A549 (cell line): Measurements from ENCODE around the gene MGAT4D.

ENCODE experiments used
- BHLHE40 ChIP-seq: IDR thresholded peaks from 2 replicates; pipeline ENCODE4 v1.6.1; 2012; ENCODE audit warnings: low read depth, low read length, inconsistent platforms
- CEBPB ChIP-seq, 2 experiments: fragments of >200 bp in 1 of 2; sonication (Bioruptor Twin) in 1 of 2; formaldehyde crosslinking in 1 of 2; IDR thresholded peaks; 2 replicates each; pipeline ENCODE4 v1.6.1; 2012 to 2016
- CHD4 ChIP-seq: fragments of 200-600 bp; sonication (generic); IDR thresholded peaks from 2 replicates; pipeline ENCODE4 v1.6.1; 2016; ENCODE audit warnings: antibody characterized with exemption, mild to moderate bottlenecking, borderline replicate concordance
- HDAC2 ChIP-seq: fragments of 200-600 bp; sonication (generic); IDR thresholded peaks from 2 replicates; pipeline ENCODE4 v1.6.1; 2016
- JUNB ChIP-seq: fragments of >200 bp; sonication (Bioruptor Twin); formaldehyde crosslinking; IDR thresholded peaks from 2 replicates; pipeline ENCODE4 v1.6.1; 2016
- POLR2A ChIP-seq: IDR thresholded peaks from 2 replicates; pipeline ENCODE4 v1.6.1; 2012; ENCODE audit warnings: mild to moderate bottlenecking, low read length
- SREBF2 ChIP-seq: fragments of 450-650 bp; IDR thresholded peaks from 2 replicates; pipeline ENCODE4 v1.6.1; 2014; ENCODE audit warnings: mild to moderate bottlenecking, moderate library complexity
- ZC3H11A ChIP-seq: fragments of 450-650 bp; IDR thresholded peaks from 2 replicates; pipeline ENCODE4 v1.6.1; 2014; ENCODE audit warnings: antibody characterized with exemption, mild to moderate bottlenecking
- ZNF302 ChIP-seq: fragments of 250-450 bp; sonication (Bioruptor Pico); IDR thresholded peaks from 2 replicates; pipeline ENCODE4 v1.9.0; 2021; ENCODE audit warnings: inconsistent platforms, mild to moderate bottlenecking, moderate library complexity
- TF ChIP-seq, protein P1 (sequence below): fragments of 250-450 bp; sonication (Bioruptor Pico); IDR thresholded peaks from 2 replicates; pipeline ENCODE4 v1.5.0; 2021; ENCODE audit warnings: mild to moderate bottlenecking, moderate library complexity, borderline replicate concordance
- TF ChIP-seq, protein P2 (sequence below): fragments of >200 bp; sonication (Bioruptor Twin); formaldehyde crosslinking; IDR thresholded peaks from 3 replicates; pipeline ENCODE4 v1.5.1; 2016
- TF ChIP-seq, protein P3 (sequence below): fragments of 200-600 bp; sonication (generic); IDR thresholded peaks from 2 replicates; pipeline ENCODE4 v1.6.1; 2016; ENCODE audit warnings: antibody characterized with exemption, mild to moderate bottlenecking, moderate library complexity
- TF ChIP-seq, protein P4 (sequence below): fragments of 450-650 bp; IDR thresholded peaks from 2 replicates; pipeline ENCODE4 v1.6.1; 2014; ENCODE audit warnings: antibody characterized with exemption

DNA sequence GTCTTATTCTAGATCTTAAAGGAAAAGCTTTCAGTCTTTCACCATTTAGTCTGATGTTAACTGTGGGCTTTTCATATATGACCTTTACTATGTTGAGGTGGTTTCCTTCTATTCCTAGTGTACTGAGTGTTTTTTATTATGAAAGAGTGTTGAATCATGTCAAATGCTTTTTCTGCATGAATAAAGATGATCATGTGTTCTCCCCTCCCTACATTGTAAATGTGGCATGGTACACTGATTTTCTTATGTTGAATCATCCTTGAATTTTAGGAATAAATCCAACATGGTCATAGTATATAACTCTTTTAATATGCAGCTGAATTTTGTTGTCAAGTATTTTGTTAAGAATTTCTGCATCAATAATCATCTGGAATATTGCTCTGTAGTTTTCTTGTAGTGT lies 75.0 kb downstream of the MGAT4D start:
- TF ChIP-seq JUNB (no peak), HDAC2 (no peak), POLR2A (no peak), ZNF302 (CRISPR knock-in tag) (no peak), SREBF2 (no peak), ZC3H11A (no peak), CEBPB (IDR thresholded peaks at IDR 0.05) (no peak), BHLHE40 (no peak), CHD4 (no peak)
- TF ChIP-seq, protein P1, sequence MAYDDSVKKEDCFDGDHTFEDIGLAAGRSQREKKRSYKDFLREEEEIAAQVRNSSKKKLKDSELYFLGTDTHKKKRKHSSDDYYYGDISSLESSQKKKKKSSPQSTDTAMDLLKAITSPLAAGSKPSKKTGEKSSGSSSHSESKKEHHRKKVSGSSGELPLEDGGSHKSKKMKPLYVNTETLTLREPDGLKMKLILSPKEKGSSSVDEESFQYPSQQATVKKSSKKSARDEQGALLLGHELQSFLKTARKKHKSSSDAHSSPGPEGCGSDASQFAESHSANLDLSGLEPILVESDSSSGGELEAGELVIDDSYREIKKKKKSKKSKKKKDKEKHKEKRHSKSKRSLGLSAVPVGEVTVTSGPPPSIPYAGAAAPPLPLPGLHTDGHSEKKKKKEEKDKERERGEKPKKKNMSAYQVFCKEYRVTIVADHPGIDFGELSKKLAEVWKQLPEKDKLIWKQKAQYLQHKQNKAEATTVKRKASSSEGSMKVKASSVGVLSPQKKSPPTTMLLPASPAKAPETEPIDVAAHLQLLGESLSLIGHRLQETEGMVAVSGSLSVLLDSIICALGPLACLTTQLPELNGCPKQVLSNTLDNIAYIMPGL: no peak
- TF ChIP-seq, protein P2, sequence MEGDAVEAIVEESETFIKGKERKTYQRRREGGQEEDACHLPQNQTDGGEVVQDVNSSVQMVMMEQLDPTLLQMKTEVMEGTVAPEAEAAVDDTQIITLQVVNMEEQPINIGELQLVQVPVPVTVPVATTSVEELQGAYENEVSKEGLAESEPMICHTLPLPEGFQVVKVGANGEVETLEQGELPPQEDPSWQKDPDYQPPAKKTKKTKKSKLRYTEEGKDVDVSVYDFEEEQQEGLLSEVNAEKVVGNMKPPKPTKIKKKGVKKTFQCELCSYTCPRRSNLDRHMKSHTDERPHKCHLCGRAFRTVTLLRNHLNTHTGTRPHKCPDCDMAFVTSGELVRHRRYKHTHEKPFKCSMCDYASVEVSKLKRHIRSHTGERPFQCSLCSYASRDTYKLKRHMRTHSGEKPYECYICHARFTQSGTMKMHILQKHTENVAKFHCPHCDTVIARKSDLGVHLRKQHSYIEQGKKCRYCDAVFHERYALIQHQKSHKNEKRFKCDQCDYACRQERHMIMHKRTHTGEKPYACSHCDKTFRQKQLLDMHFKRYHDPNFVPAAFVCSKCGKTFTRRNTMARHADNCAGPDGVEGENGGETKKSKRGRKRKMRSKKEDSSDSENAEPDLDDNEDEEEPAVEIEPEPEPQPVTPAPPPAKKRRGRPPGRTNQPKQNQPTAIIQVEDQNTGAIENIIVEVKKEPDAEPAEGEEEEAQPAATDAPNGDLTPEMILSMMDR: no peak
- TF ChIP-seq, protein P3, sequence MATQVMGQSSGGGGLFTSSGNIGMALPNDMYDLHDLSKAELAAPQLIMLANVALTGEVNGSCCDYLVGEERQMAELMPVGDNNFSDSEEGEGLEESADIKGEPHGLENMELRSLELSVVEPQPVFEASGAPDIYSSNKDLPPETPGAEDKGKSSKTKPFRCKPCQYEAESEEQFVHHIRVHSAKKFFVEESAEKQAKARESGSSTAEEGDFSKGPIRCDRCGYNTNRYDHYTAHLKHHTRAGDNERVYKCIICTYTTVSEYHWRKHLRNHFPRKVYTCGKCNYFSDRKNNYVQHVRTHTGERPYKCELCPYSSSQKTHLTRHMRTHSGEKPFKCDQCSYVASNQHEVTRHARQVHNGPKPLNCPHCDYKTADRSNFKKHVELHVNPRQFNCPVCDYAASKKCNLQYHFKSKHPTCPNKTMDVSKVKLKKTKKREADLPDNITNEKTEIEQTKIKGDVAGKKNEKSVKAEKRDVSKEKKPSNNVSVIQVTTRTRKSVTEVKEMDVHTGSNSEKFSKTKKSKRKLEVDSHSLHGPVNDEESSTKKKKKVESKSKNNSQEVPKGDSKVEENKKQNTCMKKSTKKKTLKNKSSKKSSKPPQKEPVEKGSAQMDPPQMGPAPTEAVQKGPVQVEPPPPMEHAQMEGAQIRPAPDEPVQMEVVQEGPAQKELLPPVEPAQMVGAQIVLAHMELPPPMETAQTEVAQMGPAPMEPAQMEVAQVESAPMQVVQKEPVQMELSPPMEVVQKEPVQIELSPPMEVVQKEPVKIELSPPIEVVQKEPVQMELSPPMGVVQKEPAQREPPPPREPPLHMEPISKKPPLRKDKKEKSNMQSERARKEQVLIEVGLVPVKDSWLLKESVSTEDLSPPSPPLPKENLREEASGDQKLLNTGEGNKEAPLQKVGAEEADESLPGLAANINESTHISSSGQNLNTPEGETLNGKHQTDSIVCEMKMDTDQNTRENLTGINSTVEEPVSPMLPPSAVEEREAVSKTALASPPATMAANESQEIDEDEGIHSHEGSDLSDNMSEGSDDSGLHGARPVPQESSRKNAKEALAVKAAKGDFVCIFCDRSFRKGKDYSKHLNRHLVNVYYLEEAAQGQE: no peak
- TF ChIP-seq, protein P4, sequence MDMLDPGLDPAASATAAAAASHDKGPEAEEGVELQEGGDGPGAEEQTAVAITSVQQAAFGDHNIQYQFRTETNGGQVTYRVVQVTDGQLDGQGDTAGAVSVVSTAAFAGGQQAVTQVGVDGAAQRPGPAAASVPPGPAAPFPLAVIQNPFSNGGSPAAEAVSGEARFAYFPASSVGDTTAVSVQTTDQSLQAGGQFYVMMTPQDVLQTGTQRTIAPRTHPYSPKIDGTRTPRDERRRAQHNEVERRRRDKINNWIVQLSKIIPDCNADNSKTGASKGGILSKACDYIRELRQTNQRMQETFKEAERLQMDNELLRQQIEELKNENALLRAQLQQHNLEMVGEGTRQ: no peak
